ENCODE measurements around the gene SULT2B1.

- 0 out of 2 replicates have a peak, but pooled peaks have one; percentile 49 for TF ChIP-seq TAF1 (IDR thresholded peaks at IDR 0.05; ENCODE audit: low read depth)
- peak; percentile 41; the same call in 1 of the 2 replicates for TF ChIP-seq TCF12 (IDR thresholded peaks at IDR 0.05; ENCODE audit: low read depth)
- no peak for TF ChIP-seq YY1 (IDR thresholded peaks at IDR 0.05; ENCODE audit: low read depth)
- no peak for TF ChIP-seq REST (IDR thresholded peaks at IDR 0.05; ENCODE audit: low read depth)
- no peak for TF ChIP-seq CREB1 (IDR thresholded peaks at IDR 0.05; ENCODE audit: low read depth)
- no peak for TF ChIP-seq FOXM1 (IDR thresholded peaks at IDR 0.05; ENCODE audit: borderline replicate concordance, low read depth)
- TF ChIP-seq EP300 (IDR thresholded peaks at IDR 0.05; ENCODE audit: borderline replicate concordance): 0 out of 2 replicates have a peak, but pooled peaks have one; percentile 14
- TF ChIP-seq, protein P1, sequence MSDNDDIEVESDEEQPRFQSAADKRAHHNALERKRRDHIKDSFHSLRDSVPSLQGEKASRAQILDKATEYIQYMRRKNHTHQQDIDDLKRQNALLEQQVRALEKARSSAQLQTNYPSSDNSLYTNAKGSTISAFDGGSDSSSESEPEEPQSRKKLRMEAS (IDR thresholded peaks at IDR 0.05): peak; percentile 40
- TF ChIP-seq CEBPB (IDR thresholded peaks at IDR 0.05): no peak
- peak; percentile 92 for TF ChIP-seq ZBTB7A (IDR thresholded peaks at IDR 0.05; ENCODE audit: low read depth)
- TF ChIP-seq EGR1 (IDR thresholded peaks at IDR 0.05): no peak
- TF ChIP-seq TEAD4 (IDR thresholded peaks at IDR 0.05): no peak
- TF ChIP-seq NFIC (IDR thresholded peaks at IDR 0.05): no peak
- no peak for TF ChIP-seq RAD21 (IDR thresholded peaks at IDR 0.05; ENCODE audit: low read depth)
Observed at GRCh38 chr19:48513289-48514122, 38.5 kb upstream of the SULT2B1 start.

Measured in Ishikawa (cell line).